Spinal cord (tissue), 10 donors: ENCODE results near the gene ZNF763. TPM values are rescaled to one million over a fixed set of nuclear protein-coding genes. Genes with fewer than 3 reads are reported as not detected.
A peak's percentile ranks its signal among the peaks of the same experiment; 100 is the strongest.
"Not testable (repeated sequence)": the region's sequence is repeated elsewhere in the genome, so short reads cannot be mapped to it uniquely, and the experiment has no call there.

ENCODE experiments used
- DNase-seq, 6 donors: peaks; one replicate each; pipeline versions ENCODE4 v3.0.0 to v3.0.0-alpha.2; 2013 to 2015; ENCODE audit warnings: low spot score in 6 of 6, low read depth in 4 of 6
- H3K27ac ChIP-seq: one replicate; pipeline ENCODE4 v1.5.1; 2013; ENCODE audit warnings: low read depth, low read length, control low read depth
- H3K27me3 ChIP-seq: one replicate; pipeline ENCODE4 v1.6.1; 2013; ENCODE audit warnings: low read length; ENCODE audit not compliant: control insufficient read depth, insufficient read depth
- H3K36me3 ChIP-seq: one replicate; pipeline ENCODE4 v1.6.1; 2013; ENCODE audit warnings: low read length; ENCODE audit not compliant: control insufficient read depth, insufficient read depth
- H3K4me1 ChIP-seq: one replicate; pipeline ENCODE4 v1.6.1; 2013; ENCODE audit warnings: low read length; ENCODE audit not compliant: control insufficient read depth, insufficient read depth
- H3K4me3 ChIP-seq: one replicate; pipeline ENCODE4 v1.5.1; 2013; ENCODE audit warnings: low read depth, low read length, control low read depth
- H3K9me3 ChIP-seq: one replicate; pipeline ENCODE4 v1.6.1; 2013; ENCODE audit warnings: low read length; ENCODE audit not compliant: control insufficient read depth, insufficient read depth
- WGBS: methylation state at CpG from one replicate; pipeline ENCODE4 v1.1.5; 2013; ENCODE audit warnings: missing lambda C conversion rate; ENCODE audit not compliant: insufficient coverage; 5-methylcytosine and 5-hydroxymethylcytosine counted together
- polyA plus RNA-seq, 2 donors: library from polyadenylated mRNA; unstranded; fragments of 120-200 nt; gene quantifications; one replicate each; pipeline ENCODE4 v1.2.1, GENCODE V29; 2013; ENCODE audit not compliant: insufficient read length in 2 of 2
- total RNA-seq, 2 donors: library from RNA; depleted of rRNA in 1 of 2; stranded (reverse); fragments of 120-200 nt in 1 of 2; fragments of >200 nt in 1 of 2; gene quantifications; one replicate each; pipeline versions ENCODE4 v1.2.3 to v1.2.4, GENCODE V29; 2013 to 2014
- donor health status: healthy.

The ZNF763 gene
- total and polyA plus RNA-seq, 4 donors: 3.8 to 5.7 (median 4.8) TPM

DNA sequence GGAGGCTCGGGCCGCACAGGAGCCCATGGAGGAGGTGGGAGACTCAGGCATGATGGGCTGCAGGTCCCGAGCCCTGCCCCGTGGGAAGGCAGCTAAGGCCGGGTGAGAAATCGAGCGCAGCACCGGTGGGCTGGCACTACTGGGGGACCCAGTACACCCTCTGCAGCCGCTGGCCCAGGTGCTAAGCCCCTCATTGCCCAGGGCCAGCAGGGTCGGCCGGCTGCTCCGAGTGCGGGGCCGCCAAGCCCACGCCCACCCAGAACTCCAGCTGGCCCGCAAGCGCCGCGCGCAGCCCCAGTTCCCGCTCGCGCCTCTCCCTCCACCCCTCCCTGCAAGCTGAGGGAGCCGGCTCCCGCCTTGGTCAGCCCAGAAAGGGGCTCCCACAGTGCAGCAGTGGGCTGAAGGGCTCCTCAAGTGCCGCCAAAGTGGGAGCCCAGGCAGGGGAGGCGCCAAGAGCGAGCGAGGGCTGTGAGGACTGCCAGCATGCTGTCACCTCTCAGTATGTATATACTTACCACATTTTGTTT, 23.4 kb upstream of the ZNF763 start:
- H3K36me3 ChIP-seq, H3K27me3 ChIP-seq, H3K27ac ChIP-seq, H3K4me1 ChIP-seq, DNase-seq, H3K4me3 ChIP-seq: not testable (repeated sequence)
- peaks cover 26% of the 10 kb centered on the region for H3K9me3 ChIP-seq
- WGBS: 98% methylated on average over 9 of the region's 29 CpGs

DNA sequence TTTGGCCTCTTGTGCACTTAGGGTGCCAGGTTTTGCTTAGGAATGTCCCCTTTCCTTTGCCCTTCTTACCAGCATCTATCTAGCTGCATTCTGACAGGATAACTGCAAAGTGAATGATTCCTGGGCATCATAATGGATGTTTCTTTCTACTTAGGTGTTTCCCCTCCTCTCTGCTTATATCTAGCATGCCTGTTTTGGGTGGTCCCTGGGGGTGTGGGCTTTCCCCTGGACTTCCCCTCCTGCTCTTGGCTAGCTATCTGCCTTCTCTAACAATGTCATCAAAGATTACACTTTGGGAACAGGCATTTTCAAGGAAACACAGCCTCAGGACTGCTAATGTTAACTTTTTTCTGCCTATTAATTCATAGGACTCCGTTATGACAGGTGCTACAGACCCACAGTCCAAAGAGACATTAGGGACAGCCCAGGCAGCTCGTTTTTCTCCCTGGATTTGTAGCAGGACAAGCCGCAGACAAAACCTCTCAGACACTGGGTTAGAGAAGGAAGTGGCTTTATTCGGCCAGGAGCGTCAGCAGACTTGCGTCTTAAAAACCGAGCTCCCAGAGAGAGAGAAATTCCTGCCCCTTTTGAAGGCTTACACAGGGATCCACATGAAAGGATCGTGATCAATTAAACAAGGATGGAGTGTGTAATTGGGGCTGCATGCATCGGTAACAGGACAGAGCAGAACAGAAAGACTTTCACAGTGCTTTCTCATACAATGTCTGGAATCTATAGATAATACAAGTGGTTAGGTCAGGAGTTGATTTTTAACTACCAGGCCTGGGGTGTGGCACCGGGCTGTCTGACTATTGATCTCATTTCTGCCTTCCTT, 22.6 kb upstream of the ZNF763 start:
- peaks cover 9% of the 10 kb centered on the region for H3K36me3 ChIP-seq
- 96% methylated on average over 7 of the region's 10 CpGs for WGBS

GRCh38 chr19:11942843-11943108, 22.1 kb upstream of the ZNF763 start:
- Histone ChIP-seq H3K9me3 (peaks cover 36% of the 10 kb centered on the region), H3K27me3 (no peaks in the 10 kb centered on the region), H3K4me3 (no peak overlapping the region), H3K27ac (no peak overlapping the region), H3K36me3 (peaks cover 13% of the 10 kb centered on the region), H3K4me1 (no peaks in the 10 kb centered on the region)
- DNase-seq: no peak

More for the DNA sequence above, 22.6 kb upstream of the ZNF763 start:
- no peak overlapping the region for H3K4me3 ChIP-seq
- DNase-seq: no peak
- no peaks in the 10 kb centered on the region for H3K4me1 ChIP-seq
- peaks cover 30% of the 10 kb centered on the region for H3K9me3 ChIP-seq
- no peak overlapping the region for H3K27ac ChIP-seq
- H3K27me3 ChIP-seq: no peaks in the 10 kb centered on the region

GRCh38 chr19:11944656-11945055, 20.2 kb upstream of the ZNF763 start:
- WGBS: 100% methylated on average over 3 of the region's 4 CpGs
- Histone ChIP-seq H3K27me3 (no peaks in the 10 kb centered on the region), H3K4me3 (no peak overlapping the region), H3K36me3 (peaks cover 22% of the 10 kb centered on the region), H3K9me3 (peaks cover 52% of the 10 kb centered on the region), H3K4me1 (no peaks in the 10 kb centered on the region), H3K27ac (no peak overlapping the region)
- DNase-seq: no peak

GRCh38 chr19:11948646-11949045, 16.2 kb upstream of the ZNF763 start:
- H3K27me3 ChIP-seq: no peaks in the 10 kb centered on the region

GRCh38 chr19:11949201-11949600, 15.6 kb upstream of the ZNF763 start:
- H3K9me3 ChIP-seq: peaks cover 52% of the 10 kb centered on the region
- H3K4me3 ChIP-seq: no peak overlapping the region
- H3K27ac ChIP-seq: no peak overlapping the region
- H3K4me1 ChIP-seq: no peaks in the 10 kb centered on the region
- H3K27me3 ChIP-seq: no peaks in the 10 kb centered on the region
- 93% methylated on average over 2 of the region's 4 CpGs for WGBS
- H3K36me3 ChIP-seq: peaks cover 27% of the 10 kb centered on the region
- DNase-seq: peak in 1 of 6 donors; percentile 2

More at GRCh38 chr19:11948646-11949045, 16.2 kb upstream of the ZNF763 start:
- no CpG with 5 or more reads among the region's 3 CpGs for WGBS
- H3K27ac ChIP-seq: no peak overlapping the region
- H3K4me3 ChIP-seq: no peak overlapping the region
- DNase-seq: no peak
- H3K36me3 ChIP-seq: peaks cover 27% of the 10 kb centered on the region
- peaks cover 55% of the 10 kb centered on the region for H3K9me3 ChIP-seq
- no peaks in the 10 kb centered on the region for H3K4me1 ChIP-seq

DNA sequence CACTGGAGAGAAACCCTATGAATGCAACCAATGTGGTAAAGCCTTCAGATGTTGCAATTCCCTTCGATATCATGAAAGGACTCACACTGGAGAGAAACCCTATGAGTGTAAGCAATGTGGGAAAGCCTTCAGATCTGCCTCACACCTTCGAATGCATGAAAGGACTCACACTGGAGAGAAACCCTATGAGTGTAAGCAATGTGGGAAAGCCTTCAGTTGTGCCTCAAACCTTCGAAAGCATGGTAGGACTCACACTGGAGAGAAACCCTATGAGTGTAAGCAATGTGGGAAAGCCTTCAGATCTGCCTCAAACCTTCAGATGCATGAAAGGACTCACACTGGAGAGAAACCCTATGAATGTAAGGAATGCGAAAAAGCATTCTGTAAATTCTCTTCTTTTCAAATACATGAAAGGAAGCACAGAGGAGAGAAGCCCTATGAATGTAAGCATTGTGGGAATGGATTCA, 15.2 kb upstream of the ZNF763 start:
- H3K27ac ChIP-seq, H3K4me3 ChIP-seq, H3K27me3 ChIP-seq, DNase-seq, H3K4me1 ChIP-seq: not testable (repeated sequence)
- Histone ChIP-seq H3K9me3 (peaks cover 49% of the 10 kb centered on the region), H3K36me3 (peaks cover 27% of the 10 kb centered on the region)
- WGBS: 100% methylated on average over 3 of the region's 4 CpGs

DNA sequence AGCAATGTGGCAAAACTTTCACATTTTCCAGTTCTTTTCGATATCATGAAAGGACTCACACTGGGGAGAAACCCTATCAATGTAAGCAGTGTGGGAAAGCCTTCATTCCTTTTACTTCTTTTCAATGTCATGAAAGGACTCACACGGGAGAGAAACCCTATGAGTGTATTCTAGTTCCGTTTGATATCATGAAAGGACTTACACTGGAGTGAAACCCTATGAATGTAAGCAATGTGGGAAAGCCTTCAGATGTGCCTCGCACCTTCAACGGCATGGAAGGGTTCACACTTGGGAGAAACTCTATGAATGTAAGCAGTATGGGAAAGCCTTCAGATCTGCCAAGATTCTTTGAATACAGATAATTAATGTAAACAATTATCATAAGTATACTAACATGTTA, 14.5 kb upstream of the ZNF763 start:
- WGBS: no CpG with 5 or more reads among the region's 5 CpGs
- Histone ChIP-seq H3K36me3 (peaks cover 27% of the 10 kb centered on the region), H3K9me3 (peaks cover 46% of the 10 kb centered on the region), H3K4me3 (no peak overlapping the region), H3K4me1 (no peaks in the 10 kb centered on the region), H3K27ac (no peak overlapping the region), H3K27me3 (no peaks in the 10 kb centered on the region)
- DNase-seq: no peak

DNA sequence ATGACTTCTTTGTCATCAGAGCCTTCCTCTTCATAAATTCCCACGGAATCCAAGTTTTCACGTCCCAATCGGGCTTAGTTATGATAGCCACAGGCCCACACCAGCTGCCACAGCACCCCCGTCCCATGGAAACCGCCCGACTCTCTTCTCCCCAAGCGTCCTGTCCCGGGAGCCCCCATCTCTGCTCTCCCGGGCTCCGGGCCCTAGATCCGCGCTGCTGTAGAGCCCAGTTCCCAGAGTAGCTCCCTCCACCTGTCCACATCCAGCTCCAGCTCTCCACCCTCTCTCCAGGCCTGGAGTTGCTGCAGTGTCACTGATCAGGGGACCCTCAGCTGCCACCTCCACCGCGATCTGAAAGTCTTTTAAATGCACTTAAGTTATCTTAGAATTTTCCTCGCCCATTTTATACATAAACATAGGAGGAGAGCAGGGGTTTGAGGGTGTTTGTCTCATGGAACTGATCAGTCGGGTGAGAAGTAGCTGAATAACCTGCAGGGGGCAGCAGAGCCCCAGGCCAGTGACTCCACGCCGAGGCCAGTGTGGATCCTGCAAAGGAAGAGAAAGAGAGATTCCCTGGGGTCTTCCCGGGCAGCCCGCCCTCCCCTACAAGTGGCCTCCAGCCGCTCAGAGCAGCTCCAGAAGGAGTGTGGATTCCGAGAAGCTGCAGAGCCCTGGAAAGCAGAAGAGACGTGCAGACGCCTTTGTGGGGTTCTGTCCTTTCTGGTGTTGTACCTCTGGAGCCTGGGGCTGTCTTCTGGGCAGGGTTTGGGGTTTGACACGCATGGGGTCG, 1.1 kb upstream of the ZNF763 start:
- no peak overlapping the region for H3K4me3 ChIP-seq
- no peaks in the 10 kb centered on the region for H3K27me3 ChIP-seq
- peaks cover 18% of the 10 kb centered on the region for H3K4me1 ChIP-seq
- no peaks in the 10 kb centered on the region for H3K9me3 ChIP-seq
- 30% methylated on average over 23 of the region's 26 CpGs for WGBS
- no peaks in the 10 kb centered on the region for H3K36me3 ChIP-seq
- peak overlapping the region; percentile 94 for H3K27ac ChIP-seq
- peak in 4 of 6 donors; percentile 36 to 94 (median 84) for DNase-seq
